AG09309 (cell line): ENCODE data around the gene NPB.

Experiments
- DNase-seq: peaks from one replicate; pipeline ENCODE4 v3.0.0-alpha.2; 2010; ENCODE audit warnings: low read depth
- H3K4me3 ChIP-seq: 2 replicates; pipeline ENCODE4 v1.5.1; 2011; ENCODE audit warnings: mild to moderate bottlenecking, low read depth, low read length, moderate library complexity; ENCODE audit not compliant: control insufficient read depth
- CTCF ChIP-seq: IDR thresholded peaks from 2 replicates; pipeline ENCODE4 v1.5.1; 2011; ENCODE audit warnings: mild to moderate bottlenecking, low read depth, low read length, inconsistent platforms; ENCODE audit not compliant: insufficient read depth, control insufficient read depth; ENCODE audit errors: missing control alignments

Gene NPB

GRCh38 chr17:81931189-81931556 is 29.1 kb downstream of the NPB start:
- DNase-seq = no peak
- H3K4me3 ChIP-seq = no peak overlapping the region
- TF ChIP-seq CTCF = no peak

DNA sequence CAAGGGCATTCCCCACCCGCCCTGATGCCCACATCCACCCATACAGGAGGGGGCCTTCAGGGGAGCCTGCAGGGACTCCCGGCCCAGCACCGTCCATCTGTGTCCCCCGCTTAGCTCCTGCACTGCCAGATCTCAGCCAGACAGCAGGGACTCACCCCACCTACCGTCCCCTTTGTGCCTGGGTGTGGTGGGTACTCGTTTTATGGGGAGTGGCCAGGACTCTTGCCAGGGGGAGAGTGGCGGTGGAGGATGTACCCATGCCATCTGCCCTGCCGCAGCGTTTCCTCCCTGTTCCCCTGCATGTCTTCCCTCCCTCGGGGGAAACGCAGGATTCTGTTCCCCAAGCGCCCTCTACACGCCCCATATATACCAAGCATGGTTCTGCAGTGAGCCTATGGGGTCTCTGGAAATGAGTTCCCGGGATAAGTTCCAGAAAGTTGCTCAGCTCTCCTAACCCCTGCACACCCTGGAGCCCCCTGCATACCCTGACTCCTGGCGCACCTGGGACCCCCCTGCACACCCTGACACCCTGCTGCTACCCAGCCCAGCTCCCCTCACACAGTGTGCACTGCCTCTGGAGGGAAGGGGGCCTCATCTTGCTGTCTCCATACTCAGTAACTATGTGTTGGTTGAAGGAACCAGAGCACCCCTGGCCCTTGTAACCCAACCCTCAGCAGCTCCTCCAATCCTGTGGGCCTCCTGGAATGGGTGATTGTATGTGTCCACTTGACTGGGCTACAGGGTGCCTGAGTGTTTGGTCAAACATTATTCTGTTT is 29.7 kb downstream of the NPB start:
- no peak overlapping the region for H3K4me3 ChIP-seq
- no peak for DNase-seq
- no peak for TF ChIP-seq CTCF

DNA sequence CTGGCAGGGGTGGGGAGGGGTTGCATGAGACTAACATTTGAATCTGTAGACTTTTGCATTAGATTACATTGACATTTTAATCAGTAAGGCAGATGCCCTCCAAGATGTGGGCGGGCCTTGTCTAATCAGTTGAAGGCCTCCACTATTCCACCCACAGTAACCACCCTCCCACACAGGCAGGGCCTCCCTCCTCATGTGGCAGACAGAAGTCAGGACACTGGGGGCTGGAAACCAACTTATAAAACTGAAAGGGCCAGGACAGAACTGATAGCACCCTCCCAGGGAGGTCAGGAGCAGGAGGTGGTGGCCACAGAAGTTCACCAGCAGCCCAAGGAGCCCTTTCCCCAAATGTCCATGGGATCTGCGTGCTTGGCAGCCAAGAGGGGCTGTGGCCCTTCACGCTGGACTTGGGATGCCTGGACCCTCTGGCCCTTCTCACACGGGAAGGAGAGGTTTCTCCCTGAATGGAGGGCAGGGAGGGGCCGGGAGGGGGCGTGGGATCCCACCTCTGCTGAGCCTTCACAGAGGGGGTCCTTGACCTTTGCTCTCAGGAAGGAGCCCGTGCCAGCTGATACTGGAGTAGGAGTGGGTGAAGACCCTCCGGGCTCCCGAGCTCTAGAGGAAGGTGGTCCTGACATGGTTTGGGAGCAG is 30.4 kb downstream of the NPB start:
- no peak for DNase-seq
- TF ChIP-seq CTCF = no peak
- H3K4me3 ChIP-seq = no peak overlapping the region

- H3K4me3 ChIP-seq = no peak overlapping the region
- DNase-seq = no peak
- TF ChIP-seq CTCF = no peak
Observed at GRCh38 chr17:81933178-81933699, 31.2 kb downstream of the NPB start.

- no peak for TF ChIP-seq CTCF
- no peak for DNase-seq
- H3K4me3 ChIP-seq = no peak overlapping the region
Observed at GRCh38 chr17:81934098-81934757, 32.2 kb downstream of the NPB start.

- DNase-seq = no peak
- no peak for TF ChIP-seq CTCF
- H3K4me3 ChIP-seq = peak overlapping the region; percentile 52; the same call in 1 of the 2 replicates
Observed at GRCh38 chr17:81934850-81935708, 33.0 kb downstream of the NPB start.
